GM18498 (cell line): ENCODE data around the gene MAP7D1.
"Not testable (repeated sequence)": the region's sequence is repeated elsewhere in the genome, so short reads cannot be mapped to it uniquely, and the experiment has no call there.

Experiments used
- ATAC-seq: cut with Tn5 transposase; IDR thresholded peaks from one replicate; pipeline ENCODE4 v1.9.1; 2021; ENCODE audit warnings: mild to moderate bottlenecking, moderate library complexity; ENCODE audit not compliant: unreplicated experiment

MAP7D1 gene

DNA sequence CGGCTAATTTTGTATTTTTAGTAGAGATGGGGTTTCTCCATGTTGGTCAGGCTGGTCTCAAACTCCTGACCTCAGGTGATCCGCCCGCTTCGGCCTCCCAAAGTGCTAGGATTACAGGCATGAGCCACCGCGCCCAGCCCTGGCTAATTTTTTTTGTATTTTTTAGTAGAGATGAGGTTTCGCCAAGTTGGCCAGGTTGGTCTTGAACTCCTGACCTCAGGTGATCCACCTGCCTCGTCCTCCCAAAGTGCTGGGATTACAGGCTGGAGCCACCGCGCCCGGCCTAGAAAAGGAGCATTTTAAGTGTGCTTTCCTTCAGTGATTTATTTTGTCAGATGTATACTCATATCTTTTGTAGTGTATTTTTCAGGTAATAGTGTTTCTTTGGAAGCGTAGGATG, 74.3 kb downstream of the MAP7D1 start:
- ATAC-seq, result not testable (repeated sequence)
